ENCODE measurements around the gene APLP2. TPM values are rescaled to one million over a fixed set of nuclear protein-coding genes. Genes with fewer than 3 reads are reported as not detected.

Gene APLP2
- total and polyA plus RNA-seq, 4 donors = 235 to 532 (median 524) TPM

DNA sequence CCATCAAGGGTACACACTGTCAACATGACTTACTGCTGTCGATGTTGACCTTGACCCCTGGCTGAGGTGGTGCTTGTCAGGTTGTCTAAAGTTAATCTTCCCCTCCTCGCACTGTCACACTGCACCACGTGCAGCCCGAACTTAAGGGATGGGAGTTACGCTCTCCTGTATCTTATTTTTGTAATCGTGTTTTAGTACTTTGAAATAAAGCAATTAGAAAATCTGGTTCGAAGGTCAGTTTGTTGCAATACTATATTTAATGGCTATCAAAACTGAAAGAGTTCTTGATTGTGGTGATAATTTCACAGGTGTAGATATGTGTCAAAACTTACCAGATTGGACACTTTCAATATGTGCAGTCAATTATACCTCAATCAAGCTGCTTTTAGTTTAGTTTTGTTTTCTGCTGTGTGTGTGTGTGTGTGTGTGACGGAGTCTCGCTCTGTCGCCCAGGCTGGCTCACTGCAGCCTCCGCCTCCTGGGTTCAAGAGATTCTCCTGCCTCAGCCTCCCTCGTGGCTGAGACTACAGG lies 79.2 kb downstream of the APLP2 start:
- WGBS, 2 donors = 95 to 96% methylated on average over 12 of the region's 12 CpGs

DNA sequence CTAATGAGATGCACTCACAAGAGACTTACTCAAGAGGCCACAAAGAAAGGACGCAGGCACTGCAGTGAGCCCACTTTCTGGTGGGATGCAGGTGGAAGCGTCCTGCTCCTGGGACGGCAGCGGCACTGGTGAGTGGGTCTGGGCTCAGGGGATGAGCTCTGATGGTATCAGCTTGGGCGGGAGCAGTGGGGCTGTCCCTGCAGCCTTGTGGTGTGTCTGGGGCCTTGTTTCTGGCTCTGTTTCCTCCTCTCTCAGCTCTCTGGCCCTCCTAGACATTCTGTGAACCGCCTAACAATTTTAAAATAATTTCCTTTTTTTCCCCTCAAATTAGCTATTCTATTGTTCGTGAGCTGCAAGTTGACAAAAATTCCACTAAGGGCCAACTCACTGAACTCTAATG lies 81.1 kb downstream of the APLP2 start:
- H3K9ac ChIP-seq (ENCODE audit: insufficient read depth in 1 of 2, low read length in 2 of 2) = no peak overlapping the region
- H3K27me3 ChIP-seq (ENCODE audit: control insufficient read depth in 3 of 3, insufficient read depth in 3 of 3, low read length in 2 of 3) = no peaks in the 10 kb centered on the region
- TF ChIP-seq, protein P1, sequence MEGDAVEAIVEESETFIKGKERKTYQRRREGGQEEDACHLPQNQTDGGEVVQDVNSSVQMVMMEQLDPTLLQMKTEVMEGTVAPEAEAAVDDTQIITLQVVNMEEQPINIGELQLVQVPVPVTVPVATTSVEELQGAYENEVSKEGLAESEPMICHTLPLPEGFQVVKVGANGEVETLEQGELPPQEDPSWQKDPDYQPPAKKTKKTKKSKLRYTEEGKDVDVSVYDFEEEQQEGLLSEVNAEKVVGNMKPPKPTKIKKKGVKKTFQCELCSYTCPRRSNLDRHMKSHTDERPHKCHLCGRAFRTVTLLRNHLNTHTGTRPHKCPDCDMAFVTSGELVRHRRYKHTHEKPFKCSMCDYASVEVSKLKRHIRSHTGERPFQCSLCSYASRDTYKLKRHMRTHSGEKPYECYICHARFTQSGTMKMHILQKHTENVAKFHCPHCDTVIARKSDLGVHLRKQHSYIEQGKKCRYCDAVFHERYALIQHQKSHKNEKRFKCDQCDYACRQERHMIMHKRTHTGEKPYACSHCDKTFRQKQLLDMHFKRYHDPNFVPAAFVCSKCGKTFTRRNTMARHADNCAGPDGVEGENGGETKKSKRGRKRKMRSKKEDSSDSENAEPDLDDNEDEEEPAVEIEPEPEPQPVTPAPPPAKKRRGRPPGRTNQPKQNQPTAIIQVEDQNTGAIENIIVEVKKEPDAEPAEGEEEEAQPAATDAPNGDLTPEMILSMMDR (IDR thresholded peaks at IDR 0.05; ENCODE audit: control extremely low read depth, extremely low read depth) = no peak
- peaks cover 0 to 8% (median 3%) of the 10 kb centered on the region in 4 donors for H3K36me3 ChIP-seq (ENCODE audit: control insufficient read depth in 4 of 4, insufficient read depth in 4 of 4, low read length in 4 of 4)
- H3K4me1 ChIP-seq (ENCODE audit: control insufficient read depth in 5 of 5, insufficient read depth in 5 of 5, low read length in 5 of 5) = peaks cover 0 to 10% (median 6%) of the 10 kb centered on the region in 5 donors
- ATAC-seq (ENCODE audit: insufficient read depth, low FRiP score) (no peak), DNase-seq (no peak)
- WGBS, 2 donors = 93% methylated on average over 7 of the region's 7 CpGs
- no peak overlapping the region for H3K4me3 ChIP-seq
- H3K9me3 ChIP-seq (ENCODE audit: control insufficient read depth in 4 of 4, insufficient read depth in 3 of 4, low read length in 3 of 4) = no peaks in the 10 kb centered on the region
- no peak overlapping the region for H3K27ac ChIP-seq (ENCODE audit: low read depth in 1 of 2, low read length in 1 of 2)

More for the DNA sequence above, 79.2 kb downstream of the APLP2 start:
- TF ChIP-seq, protein P1 (IDR thresholded peaks at IDR 0.05; ENCODE audit: control extremely low read depth, extremely low read depth) = no peak
- Histone ChIP-seq H3K9me3 (ENCODE audit: control insufficient read depth in 4 of 4, insufficient read depth in 3 of 4, low read length in 3 of 4) (no peaks in the 10 kb centered on the region), H3K4me3 (no peak overlapping the region), H3K27ac (ENCODE audit: low read depth in 1 of 2, low read length in 1 of 2) (no peak overlapping the region), H3K4me1 (ENCODE audit: control insufficient read depth in 5 of 5, insufficient read depth in 5 of 5, low read length in 5 of 5) (peaks cover 0 to 19% (median 10%) of the 10 kb centered on the region in 5 donors), H3K9ac (ENCODE audit: insufficient read depth in 1 of 2, low read length in 2 of 2) (no peak overlapping the region), H3K27me3 (ENCODE audit: control insufficient read depth in 3 of 3, insufficient read depth in 3 of 3, low read length in 2 of 3) (no peaks in the 10 kb centered on the region), H3K36me3 (ENCODE audit: control insufficient read depth in 4 of 4, insufficient read depth in 4 of 4, low read length in 4 of 4) (peaks cover under 1 to 20% (median 14%) of the 10 kb centered on the region in 4 donors)
- DNase-seq (no peak), ATAC-seq (ENCODE audit: insufficient read depth, low FRiP score) (no peak)

DNA sequence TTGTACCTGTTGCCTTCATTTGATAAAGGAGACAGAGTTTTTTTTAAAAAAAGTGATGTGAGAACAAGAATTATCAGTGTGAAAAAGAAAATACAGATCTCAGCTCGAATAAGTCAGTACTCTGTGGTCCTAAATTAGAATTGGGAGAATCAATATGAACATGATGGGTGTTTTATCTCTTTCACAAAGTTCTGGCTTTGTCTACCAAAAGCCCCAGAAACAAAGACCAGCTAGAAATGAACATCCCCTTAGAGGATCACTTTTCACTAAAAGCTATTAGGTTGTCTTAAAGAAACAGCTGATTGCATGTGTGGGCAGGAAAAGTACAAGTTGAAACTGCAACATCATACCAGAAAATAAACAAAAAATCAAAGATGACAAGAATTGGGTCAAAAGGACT lies 81.5 kb downstream of the APLP2 start:
- no peaks in the 10 kb centered on the region for H3K9me3 ChIP-seq (ENCODE audit: control insufficient read depth in 4 of 4, insufficient read depth in 3 of 4, low read length in 3 of 4)
- no peak overlapping the region for H3K27ac ChIP-seq (ENCODE audit: low read depth in 1 of 2, low read length in 1 of 2)
- peaks cover 0 to 5% (median 3%) of the 10 kb centered on the region in 4 donors for H3K36me3 ChIP-seq (ENCODE audit: control insufficient read depth in 4 of 4, insufficient read depth in 4 of 4, low read length in 4 of 4)
- H3K4me3 ChIP-seq = no peak overlapping the region
- no peak overlapping the region for H3K9ac ChIP-seq (ENCODE audit: insufficient read depth in 1 of 2, low read length in 2 of 2)
- DNase-seq (no peak), ATAC-seq (ENCODE audit: insufficient read depth, low FRiP score) (no peak)
- H3K27me3 ChIP-seq (ENCODE audit: control insufficient read depth in 3 of 3, insufficient read depth in 3 of 3, low read length in 2 of 3) = no peaks in the 10 kb centered on the region
- H3K4me1 ChIP-seq (ENCODE audit: control insufficient read depth in 5 of 5, insufficient read depth in 5 of 5, low read length in 5 of 5) = peaks cover 0 to 6% (median 3%) of the 10 kb centered on the region in 5 donors
- WGBS, 2 donors = 88 to 93% methylated on average over 1 of the region's 1 CpG
- TF ChIP-seq, protein P1 (IDR thresholded peaks at IDR 0.05; ENCODE audit: control extremely low read depth, extremely low read depth) = no peak
